ENCODE measurements around the gene GAB1. TPM values are rescaled to one million over a fixed set of nuclear protein-coding genes. Genes with fewer than 3 reads are reported as not detected.
A peak's percentile ranks its signal among the peaks of the same experiment; 100 is the strongest.

Gene GAB1
- total and polyA plus RNA-seq, 2 donors from 2014 or later = 3.6 to 38.0 TPM

GRCh38 chr4:143477487-143477886 lies 140.8 kb downstream of the GAB1 start:
- no peak overlapping the region for H3K9ac ChIP-seq (ENCODE audit: low read length in 3 of 3)
- TF ChIP-seq, protein P1, sequence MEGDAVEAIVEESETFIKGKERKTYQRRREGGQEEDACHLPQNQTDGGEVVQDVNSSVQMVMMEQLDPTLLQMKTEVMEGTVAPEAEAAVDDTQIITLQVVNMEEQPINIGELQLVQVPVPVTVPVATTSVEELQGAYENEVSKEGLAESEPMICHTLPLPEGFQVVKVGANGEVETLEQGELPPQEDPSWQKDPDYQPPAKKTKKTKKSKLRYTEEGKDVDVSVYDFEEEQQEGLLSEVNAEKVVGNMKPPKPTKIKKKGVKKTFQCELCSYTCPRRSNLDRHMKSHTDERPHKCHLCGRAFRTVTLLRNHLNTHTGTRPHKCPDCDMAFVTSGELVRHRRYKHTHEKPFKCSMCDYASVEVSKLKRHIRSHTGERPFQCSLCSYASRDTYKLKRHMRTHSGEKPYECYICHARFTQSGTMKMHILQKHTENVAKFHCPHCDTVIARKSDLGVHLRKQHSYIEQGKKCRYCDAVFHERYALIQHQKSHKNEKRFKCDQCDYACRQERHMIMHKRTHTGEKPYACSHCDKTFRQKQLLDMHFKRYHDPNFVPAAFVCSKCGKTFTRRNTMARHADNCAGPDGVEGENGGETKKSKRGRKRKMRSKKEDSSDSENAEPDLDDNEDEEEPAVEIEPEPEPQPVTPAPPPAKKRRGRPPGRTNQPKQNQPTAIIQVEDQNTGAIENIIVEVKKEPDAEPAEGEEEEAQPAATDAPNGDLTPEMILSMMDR (IDR thresholded peaks at IDR 0.05; ENCODE audit: borderline replicate concordance, extremely low read depth, insufficient read depth) = no peak
- H3K4me1 ChIP-seq (ENCODE audit: control insufficient read depth in 2 of 3, insufficient read depth in 2 of 3, low read depth in 1 of 3, low read length in 3 of 3) = no peaks in the 10 kb centered on the region
- DNase-seq (no peak), FAIRE-seq (no peak)
- no peaks in the 10 kb centered on the region for H3K9me3 ChIP-seq (ENCODE audit: control insufficient read depth in 2 of 3, insufficient read depth in 1 of 3, low read length in 3 of 3)
- H3K36me3 ChIP-seq (ENCODE audit: control insufficient read depth in 2 of 3, insufficient read depth in 3 of 3, low read length in 3 of 3) = no peaks in the 10 kb centered on the region
- H3K27me3 ChIP-seq (ENCODE audit: control insufficient read depth, insufficient read depth, low read length) = no peaks in the 10 kb centered on the region
- no peak overlapping the region for H3K27ac ChIP-seq (ENCODE audit: low read depth in 2 of 2, low read length in 2 of 2)
- H3K4me3 ChIP-seq (ENCODE audit: low read length in 3 of 3) = no peak overlapping the region
- intact Hi-C loops (cut with DNase I) = no loop called here

DNA sequence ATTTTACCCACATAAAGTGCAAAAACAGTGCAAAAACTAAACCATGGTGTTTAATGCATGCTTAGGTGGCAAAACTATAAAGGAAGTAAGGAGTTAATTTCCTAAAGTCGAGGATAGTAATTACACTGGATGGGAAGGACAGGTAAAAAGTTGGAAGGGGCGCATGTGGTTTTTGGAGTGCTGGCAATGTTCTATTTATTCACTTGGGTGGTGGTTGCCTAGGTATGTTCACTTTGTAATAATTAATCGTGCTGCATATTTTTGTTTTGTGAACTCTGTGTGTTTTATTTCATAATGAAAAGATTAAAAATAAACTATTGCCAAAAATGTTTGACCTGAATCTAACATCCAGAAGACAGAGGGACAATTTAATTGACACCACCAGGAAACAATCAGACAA lies 144.7 kb downstream of the GAB1 start:
- no peak overlapping the region for H3K9ac ChIP-seq (ENCODE audit: low read length in 3 of 3)

GRCh38 chr4:143482840-143483239 lies 146.2 kb downstream of the GAB1 start:
- no peaks in the 10 kb centered on the region for H3K9me3 ChIP-seq (ENCODE audit: control insufficient read depth in 2 of 3, insufficient read depth in 1 of 3, low read length in 3 of 3)
- intact Hi-C loops (cut with DNase I) = no loop called here
- no peak overlapping the region for H3K4me3 ChIP-seq (ENCODE audit: low read length in 3 of 3)
- H3K27ac ChIP-seq (ENCODE audit: low read depth in 2 of 2, low read length in 2 of 2) = no peak overlapping the region
- TF ChIP-seq, protein P1 (IDR thresholded peaks at IDR 0.05; ENCODE audit: borderline replicate concordance, extremely low read depth, insufficient read depth) = peak; percentile 67
- H3K4me1 ChIP-seq (ENCODE audit: control insufficient read depth in 2 of 3, insufficient read depth in 2 of 3, low read depth in 1 of 3, low read length in 3 of 3) = no peaks in the 10 kb centered on the region
- H3K36me3 ChIP-seq (ENCODE audit: control insufficient read depth in 2 of 3, insufficient read depth in 3 of 3, low read length in 3 of 3) = no peaks in the 10 kb centered on the region
- DNase-seq (peak in 3 of 5 donors; percentile 12 to 67 (median 49)), FAIRE-seq (peak; percentile 92)
- H3K27me3 ChIP-seq (ENCODE audit: control insufficient read depth, insufficient read depth, low read length) = no peaks in the 10 kb centered on the region
- no peak overlapping the region for H3K9ac ChIP-seq (ENCODE audit: low read length in 3 of 3)

More for the DNA sequence above, 144.7 kb downstream of the GAB1 start:
- H3K36me3 ChIP-seq (ENCODE audit: control insufficient read depth in 2 of 3, insufficient read depth in 3 of 3, low read length in 3 of 3) = no peaks in the 10 kb centered on the region
- no peak overlapping the region for H3K4me3 ChIP-seq (ENCODE audit: low read length in 3 of 3)
- TF ChIP-seq, protein P1 (IDR thresholded peaks at IDR 0.05; ENCODE audit: borderline replicate concordance, extremely low read depth, insufficient read depth) = no peak
- intact Hi-C loops (cut with DNase I) = no loop called here
- DNase-seq (no peak), FAIRE-seq (no peak)
- no peaks in the 10 kb centered on the region for H3K9me3 ChIP-seq (ENCODE audit: control insufficient read depth in 2 of 3, insufficient read depth in 1 of 3, low read length in 3 of 3)
- H3K27me3 ChIP-seq (ENCODE audit: control insufficient read depth, insufficient read depth, low read length) = no peaks in the 10 kb centered on the region
- no peak overlapping the region for H3K27ac ChIP-seq (ENCODE audit: low read depth in 2 of 2, low read length in 2 of 2)
- no peaks in the 10 kb centered on the region for H3K4me1 ChIP-seq (ENCODE audit: control insufficient read depth in 2 of 3, insufficient read depth in 2 of 3, low read depth in 1 of 3, low read length in 3 of 3)

DNA sequence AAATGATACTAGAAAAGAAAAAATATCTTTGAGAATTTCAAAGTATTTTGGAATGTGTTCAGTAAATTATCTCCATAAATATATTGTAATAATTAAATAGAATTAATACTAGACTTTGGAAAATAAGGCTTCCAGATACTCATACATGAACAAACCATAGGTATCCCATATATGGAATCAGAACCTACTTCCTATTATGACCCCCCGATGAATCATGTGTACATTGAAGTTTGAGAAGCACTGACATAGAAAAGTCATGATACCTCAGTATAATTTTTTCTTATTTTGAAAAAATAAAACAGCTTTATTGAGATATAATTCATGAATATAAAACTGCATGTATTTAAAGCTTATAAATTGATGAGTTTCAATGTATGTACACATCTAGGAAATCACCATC lies 149.6 kb downstream of the GAB1 start:
- Histone ChIP-seq H3K9me3 (ENCODE audit: control insufficient read depth in 2 of 3, insufficient read depth in 1 of 3, low read length in 3 of 3) (no peaks in the 10 kb centered on the region), H3K27me3 (ENCODE audit: control insufficient read depth, insufficient read depth, low read length) (no peaks in the 10 kb centered on the region), H3K27ac (ENCODE audit: low read depth in 2 of 2, low read length in 2 of 2) (no peak overlapping the region), H3K9ac (ENCODE audit: low read length in 3 of 3) (no peak overlapping the region), H3K4me1 (ENCODE audit: control insufficient read depth in 2 of 3, insufficient read depth in 2 of 3, low read depth in 1 of 3, low read length in 3 of 3) (no peaks in the 10 kb centered on the region), H3K36me3 (ENCODE audit: control insufficient read depth in 2 of 3, insufficient read depth in 3 of 3, low read length in 3 of 3) (no peaks in the 10 kb centered on the region), H3K4me3 (ENCODE audit: low read length in 3 of 3) (no peak overlapping the region)
- intact Hi-C loops (cut with DNase I) = no loop called here
- TF ChIP-seq, protein P1 (IDR thresholded peaks at IDR 0.05; ENCODE audit: borderline replicate concordance, extremely low read depth, insufficient read depth) = no peak
- FAIRE-seq = no peak
- DNase-seq = no peak

All from kidney (tissue), 14 donors.